Stromal cell of bone marrow (primary cell): ENCODE data around the gene EFNA1.
A peak's percentile ranks its signal among the peaks of the same experiment; 100 is the strongest.

Experiments used
- DNase-seq: peaks from one replicate; pipeline ENCODE4 v3.0.0-alpha.2; 2012; ENCODE audit warnings: low read depth

Gene EFNA1

GRCh38 chr1:155174324-155175280 is 46.9 kb downstream of the EFNA1 start:
- no peak for DNase-seq

- no peak for DNase-seq
Measured at GRCh38 chr1:155175281-155175926, 47.7 kb downstream of the EFNA1 start.

- DNase-seq, result no peak
Measured at GRCh38 chr1:155175927-155176371, 48.3 kb downstream of the EFNA1 start.

GRCh38 chr1:155176544-155177071 is 48.9 kb downstream of the EFNA1 start:
- peak; percentile 56 for DNase-seq

GRCh38 chr1:155177192-155177917 is 49.7 kb downstream of the EFNA1 start:
- DNase-seq, result no peak

- no peak for DNase-seq
Measured at GRCh38 chr1:155177918-155178281, 50.2 kb downstream of the EFNA1 start.

- DNase-seq, result no peak
Measured at GRCh38 chr1:155178441-155179111, 50.9 kb downstream of the EFNA1 start.

GRCh38 chr1:155179112-155180031 is 51.7 kb downstream of the EFNA1 start:
- DNase-seq, result no peak

GRCh38 chr1:155181371-155182051 is 53.8 kb downstream of the EFNA1 start:
- no peak for DNase-seq

- no peak for DNase-seq
Measured at GRCh38 chr1:155182052-155182550, 54.4 kb downstream of the EFNA1 start.

- DNase-seq, result no peak
Measured at GRCh38 chr1:155183775-155184221, 56.1 kb downstream of the EFNA1 start.

GRCh38 chr1:155184351-155184811 is 56.7 kb downstream of the EFNA1 start:
- no peak for DNase-seq
